MCF 10A (cell line): ENCODE results near the gene DCPS. TPM values are rescaled to one million over a fixed set of nuclear protein-coding genes. Genes with fewer than 3 reads are reported as not detected.

Experiments
- BruUV-seq: library from RNA; stranded (reverse); fragments of 400-500 nt; replicated peaks from 2 replicates; lab custom pipeline; 2021; lab: Mats Ljungman, UMichigan
- CTCF ChIA-PET: fragments of 300-600 bp; sonication (Branson Sonifier 250); formaldehyde crosslinking; extraction: SDS; loops from one replicate; lab custom pipeline; 2021; ENCODE audit warnings: antibody characterized with exemption, inconsistent platforms; lab: Yijun Ruan, JAX
- POLR2A ChIA-PET: fragments of 300-600, 350-650 bp; sonication (Branson Sonifier 250); formaldehyde crosslinking; extraction: SDS; loops from one replicate; lab custom pipeline; 2020; ENCODE audit warnings: antibody characterized with exemption, inconsistent platforms; lab: Yijun Ruan, JAX
- DNase-seq: peaks from one replicate; pipeline ENCODE4 v3.0.0-alpha.2; 2018; ENCODE audit not compliant: unreplicated experiment
- H3K27ac Mint-ChIP-seq: one replicate; pipeline ENCODE4 v1.8.0; 2022; ENCODE audit warnings: mild to moderate bottlenecking, low read depth, mixed read lengths; ENCODE audit not compliant: unreplicated experiment
- H3K27me3 Mint-ChIP-seq: one replicate; pipeline ENCODE4 v1.8.0; 2022; ENCODE audit warnings: mixed read lengths; ENCODE audit not compliant: insufficient read depth, unreplicated experiment
- H3K36me3 Mint-ChIP-seq: one replicate; pipeline ENCODE4 v1.8.0; 2022; ENCODE audit warnings: mild to moderate bottlenecking, moderate library complexity, mixed read lengths; ENCODE audit not compliant: insufficient read depth, unreplicated experiment
- H3K4me1 Mint-ChIP-seq: one replicate; pipeline ENCODE4 v1.8.0; 2022; ENCODE audit warnings: mixed read lengths; ENCODE audit not compliant: insufficient read depth, unreplicated experiment
- H3K4me3 Mint-ChIP-seq: one replicate; pipeline ENCODE4 v1.8.0; 2022; ENCODE audit warnings: mild to moderate bottlenecking, moderate library complexity, mixed read lengths; ENCODE audit not compliant: unreplicated experiment
- H3K9me3 Mint-ChIP-seq: one replicate; pipeline ENCODE4 v1.8.0; 2022; ENCODE audit warnings: mixed read lengths; ENCODE audit not compliant: unreplicated experiment
- CTCF ChIP-seq: fragments of 200-600 bp; IDR thresholded peaks from one replicate; pipeline ENCODE4 v1.8.0; 2022; ENCODE audit warnings: antibody characterized with exemption, mild to moderate bottlenecking; ENCODE audit not compliant: unreplicated experiment
- intact Hi-C: fragments of 100-400 bp; cut with micrococcal nuclease; formaldehyde crosslinking; loops from 2 replicates; pipeline ENCODE4 v1.14.1; 2022
- total RNA-seq: library from RNA; stranded (reverse); gene quantifications from 2 replicates; pipeline ENCODE4 v1.2.3, GENCODE V29; 2022

The DCPS gene
- total RNA-seq, 1 experiment from 2014 or later = 33.7 TPM

DNA sequence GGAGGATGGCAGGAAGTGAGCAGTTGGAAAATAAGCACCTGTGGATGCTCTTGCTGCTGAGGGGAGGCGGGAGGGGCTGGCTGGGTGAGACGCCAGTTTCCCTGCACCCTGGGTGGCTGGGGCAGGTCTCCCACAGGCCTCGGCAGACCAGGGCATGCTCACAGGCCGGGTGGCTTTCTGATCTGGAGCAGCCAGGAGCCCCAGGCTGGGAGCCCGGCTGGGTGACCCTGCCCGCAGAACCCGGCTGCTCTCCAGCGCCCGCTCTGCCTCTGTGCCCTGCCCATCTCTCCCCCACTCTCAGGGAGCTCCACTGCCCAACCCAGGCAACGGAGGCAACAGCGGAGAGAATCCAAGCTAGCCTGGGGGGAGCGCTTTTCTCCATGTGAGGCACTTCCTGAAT, 24.6 kb downstream of the DCPS start:
- CTCF ChIA-PET = interaction anchor here (0.6 to 2.4 kb wide), 4 partner anchors 13 to 152 kb away, joined by 3 to 10 read pairs (median 4); no protein-coding TSS in a partner anchor

DNA sequence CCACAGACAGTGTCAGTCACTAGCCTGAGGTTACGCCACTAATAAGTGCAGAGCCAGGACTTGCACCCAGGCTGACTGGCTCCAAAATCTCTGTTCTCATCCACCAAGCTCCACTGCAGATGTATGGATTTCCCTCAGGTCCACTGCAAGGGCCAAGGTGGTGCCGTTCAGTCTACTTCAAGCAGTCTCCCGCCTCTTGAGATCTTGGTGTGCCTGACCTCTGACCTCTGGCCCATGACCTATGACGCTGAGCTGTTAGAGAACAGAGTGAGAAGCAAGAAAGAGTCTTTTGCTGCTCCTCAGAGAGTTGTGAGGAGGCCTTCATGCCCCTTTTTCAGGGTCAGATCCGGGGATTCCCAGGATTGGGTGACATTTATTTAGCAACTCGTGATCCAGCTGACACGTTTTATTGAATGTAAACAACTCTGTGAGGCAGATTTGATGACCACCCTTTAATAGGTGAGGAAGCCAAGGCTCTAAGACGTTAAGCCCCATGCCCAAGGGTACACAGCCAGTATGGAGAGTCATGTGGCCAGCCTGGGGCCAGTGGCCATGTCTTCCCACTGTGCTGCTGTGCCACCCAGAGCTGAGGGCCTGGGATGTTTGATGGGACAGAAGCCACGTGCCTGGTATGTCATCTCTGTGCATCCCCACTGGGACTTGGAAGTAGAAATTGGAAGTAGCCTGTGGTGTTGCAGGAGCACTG, 25.2 kb downstream of the DCPS start:
- no peak for DNase-seq
- H3K9me3 Mint-ChIP-seq = no peaks in the 10 kb centered on the region
- POLR2A ChIA-PET = no interaction called here
- H3K27ac Mint-ChIP-seq = no peak overlapping the region
- intact Hi-C loops = no loop called here
- peaks cover 12% of the 10 kb centered on the region for H3K36me3 Mint-ChIP-seq
- TF ChIP-seq CTCF = no peak
- BruUV-seq = no TSS peak
- CTCF ChIA-PET = interaction anchor here (1.0 to 2.4 kb wide), 3 partner anchors 18 to 152 kb away, joined by 4 to 10 read pairs (median 4); no protein-coding TSS in a partner anchor
- no peak overlapping the region for H3K4me3 Mint-ChIP-seq
- H3K4me1 Mint-ChIP-seq = peaks cover 16% of the 10 kb centered on the region
- no peaks in the 10 kb centered on the region for H3K27me3 Mint-ChIP-seq

More for the DNA sequence above, 24.6 kb downstream of the DCPS start:
- H3K36me3 Mint-ChIP-seq = peaks cover 6% of the 10 kb centered on the region
- no peak overlapping the region for H3K4me3 Mint-ChIP-seq
- H3K27me3 Mint-ChIP-seq = no peaks in the 10 kb centered on the region
- no peak for DNase-seq
- BruUV-seq = no TSS peak
- POLR2A ChIA-PET = no interaction called here
- no peak overlapping the region for H3K27ac Mint-ChIP-seq
- intact Hi-C loops = no loop called here
- no peaks in the 10 kb centered on the region for H3K9me3 Mint-ChIP-seq
- H3K4me1 Mint-ChIP-seq = peaks cover 15% of the 10 kb centered on the region
- no peak for TF ChIP-seq CTCF

GRCh38 chr11:126329644-126330211, 25.9 kb downstream of the DCPS start:
- ChIA-PET CTCF (interaction anchor here (0.6 to 1.0 kb wide), 2 partner anchors 151 to 158 kb away, joined by 3 to 4 read pairs; no protein-coding TSS in a partner anchor), POLR2A (no interaction called here)
- Mint-ChIP-seq H3K36me3 (peaks cover 13% of the 10 kb centered on the region), H3K4me1 (peaks cover 16% of the 10 kb centered on the region), H3K9me3 (no peaks in the 10 kb centered on the region), H3K27me3 (no peaks in the 10 kb centered on the region), H3K27ac (no peak overlapping the region), H3K4me3 (no peak overlapping the region)
- no peak for DNase-seq
- BruUV-seq = no TSS peak
- TF ChIP-seq CTCF = no peak
- intact Hi-C loops = no loop called here

- no peak for DNase-seq
- ChIA-PET CTCF (interaction anchor here (1.0 kb wide), 1 partner anchor 21 kb away, joined by 3 read pairs; no protein-coding TSS in a partner anchor), POLR2A (no interaction called here)
- no peaks in the 10 kb centered on the region for H3K9me3 Mint-ChIP-seq
- no peak for TF ChIP-seq CTCF
- no TSS peak for BruUV-seq
- no peaks in the 10 kb centered on the region for H3K27me3 Mint-ChIP-seq
- intact Hi-C loops = no loop called here
- peaks cover 21% of the 10 kb centered on the region for H3K4me1 Mint-ChIP-seq
- peaks cover 13% of the 10 kb centered on the region for H3K36me3 Mint-ChIP-seq
- no peak overlapping the region for H3K4me3 Mint-ChIP-seq
- no peak overlapping the region for H3K27ac Mint-ChIP-seq
These were observed 27.4 kb downstream of the DCPS start for GRCh38 chr11:126331286-126331685.
